Spleen (tissue), 7 donors: Measurements from ENCODE around the gene ABCD3.

Experiments
- POLR2A ChIP-seq, 3 donors: fragments of 450-650 bp; IDR thresholded peaks; one replicate each; pipeline ENCODE4 v1.5.1; 2017; ENCODE audit warnings: antibody characterized with exemption in 3 of 3, mild to moderate bottlenecking in 1 of 3
- POLR2AphosphoS5 ChIP-seq, 3 donors: sonication (generic); formaldehyde crosslinking; IDR thresholded peaks; one replicate each; pipeline ENCODE4 v1.5.1; 2017; ENCODE audit warnings: antibody characterized with exemption in 3 of 3
- TF ChIP-seq, protein P1 (sequence below), 11 experiments: fragments of 200-600 bp in 7 of 11; fragments of 450-650 bp in 4 of 11; sonication (generic) in 4 of 11; IDR thresholded peaks in 8 of 11; conservative IDR thresholded peaks in 3 of 11; 1 replicate in 7 of 11; 2 replicates in 4 of 11; pipeline versions ENCODE4 v1.4.0 to v1.8.0; 2016 to 2021; ENCODE audit warnings: antibody characterized with exemption in 11 of 11, inconsistent platforms in 4 of 11, mild to moderate bottlenecking in 1 of 11
- donor health status: DM: no; HTN: no; CAD: no; lungs with moderate emphysema.
- donor health status: DM: no; HTN: no; CAD: no.
- donor health status: DM: no; HTN: no; CAD: no.

DNA sequence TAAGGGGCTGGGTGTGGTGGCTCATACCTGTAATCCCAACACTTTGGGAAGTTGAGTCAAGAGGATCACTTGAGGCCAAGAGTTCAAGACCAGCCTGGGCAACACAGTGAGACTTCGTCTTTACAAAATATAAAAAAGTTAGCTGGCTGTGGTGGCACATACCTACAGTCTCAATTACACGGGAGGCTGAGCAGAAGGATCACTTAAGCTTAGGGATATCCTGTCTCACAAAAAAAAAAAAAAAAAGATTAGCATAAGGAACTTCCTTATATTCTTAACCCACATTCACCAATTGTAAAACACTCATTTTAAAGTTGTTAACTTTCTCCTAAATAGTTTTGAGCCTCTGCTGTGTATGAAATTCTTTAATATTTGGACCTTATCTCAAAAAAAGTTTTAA lies 53.1 kb downstream of the ABCD3 start:
- TF ChIP-seq, protein P1, sequence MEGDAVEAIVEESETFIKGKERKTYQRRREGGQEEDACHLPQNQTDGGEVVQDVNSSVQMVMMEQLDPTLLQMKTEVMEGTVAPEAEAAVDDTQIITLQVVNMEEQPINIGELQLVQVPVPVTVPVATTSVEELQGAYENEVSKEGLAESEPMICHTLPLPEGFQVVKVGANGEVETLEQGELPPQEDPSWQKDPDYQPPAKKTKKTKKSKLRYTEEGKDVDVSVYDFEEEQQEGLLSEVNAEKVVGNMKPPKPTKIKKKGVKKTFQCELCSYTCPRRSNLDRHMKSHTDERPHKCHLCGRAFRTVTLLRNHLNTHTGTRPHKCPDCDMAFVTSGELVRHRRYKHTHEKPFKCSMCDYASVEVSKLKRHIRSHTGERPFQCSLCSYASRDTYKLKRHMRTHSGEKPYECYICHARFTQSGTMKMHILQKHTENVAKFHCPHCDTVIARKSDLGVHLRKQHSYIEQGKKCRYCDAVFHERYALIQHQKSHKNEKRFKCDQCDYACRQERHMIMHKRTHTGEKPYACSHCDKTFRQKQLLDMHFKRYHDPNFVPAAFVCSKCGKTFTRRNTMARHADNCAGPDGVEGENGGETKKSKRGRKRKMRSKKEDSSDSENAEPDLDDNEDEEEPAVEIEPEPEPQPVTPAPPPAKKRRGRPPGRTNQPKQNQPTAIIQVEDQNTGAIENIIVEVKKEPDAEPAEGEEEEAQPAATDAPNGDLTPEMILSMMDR (IDR thresholded peaks at IDR 0.05 in 8 of 11, conservative IDR thresholded peaks at IDR 0.05 in 3 of 11): no peak
- no peak for TF ChIP-seq POLR2A (IDR thresholded peaks at IDR 0.05)
- TF ChIP-seq POLR2AphosphoS5 (IDR thresholded peaks at IDR 0.05): no peak
